ENCODE measurements around the gene PLA2G2E.

PLA2G2E gene

DNA sequence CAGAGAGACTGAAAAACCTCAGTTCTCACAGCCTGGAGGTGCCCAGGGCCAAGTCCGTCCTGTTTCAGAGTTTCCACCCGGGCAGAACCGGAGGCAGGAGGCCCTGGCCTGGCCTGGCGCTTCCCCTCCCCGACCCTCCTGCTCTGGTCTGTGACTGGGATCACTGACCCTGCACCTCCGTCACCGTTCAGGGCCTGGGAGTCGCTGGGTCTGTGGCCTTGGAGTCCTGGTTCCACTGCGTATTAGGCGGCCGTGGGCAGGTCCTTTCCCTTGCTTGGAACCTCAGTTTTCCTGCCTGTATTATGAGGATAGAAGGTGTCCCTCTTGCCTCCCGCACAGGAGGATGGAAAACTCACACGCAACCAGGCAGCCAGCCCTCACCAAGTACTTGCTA is 533 bp upstream of the PLA2G2E start:
- in situ Hi-C loops (cut with HindIII; ENCODE audit: low pct_unique_long_range_greater_than_20kb, low sequenced_read_pairs), result no loop called here
- DNase-seq (ENCODE audit: low read depth in 1 of 2, low spot score in 1 of 2), result no peak
- TF ChIP-seq JUND (IDR thresholded peaks at IDR 0.05; ENCODE audit: low read depth), result no peak

DNA sequence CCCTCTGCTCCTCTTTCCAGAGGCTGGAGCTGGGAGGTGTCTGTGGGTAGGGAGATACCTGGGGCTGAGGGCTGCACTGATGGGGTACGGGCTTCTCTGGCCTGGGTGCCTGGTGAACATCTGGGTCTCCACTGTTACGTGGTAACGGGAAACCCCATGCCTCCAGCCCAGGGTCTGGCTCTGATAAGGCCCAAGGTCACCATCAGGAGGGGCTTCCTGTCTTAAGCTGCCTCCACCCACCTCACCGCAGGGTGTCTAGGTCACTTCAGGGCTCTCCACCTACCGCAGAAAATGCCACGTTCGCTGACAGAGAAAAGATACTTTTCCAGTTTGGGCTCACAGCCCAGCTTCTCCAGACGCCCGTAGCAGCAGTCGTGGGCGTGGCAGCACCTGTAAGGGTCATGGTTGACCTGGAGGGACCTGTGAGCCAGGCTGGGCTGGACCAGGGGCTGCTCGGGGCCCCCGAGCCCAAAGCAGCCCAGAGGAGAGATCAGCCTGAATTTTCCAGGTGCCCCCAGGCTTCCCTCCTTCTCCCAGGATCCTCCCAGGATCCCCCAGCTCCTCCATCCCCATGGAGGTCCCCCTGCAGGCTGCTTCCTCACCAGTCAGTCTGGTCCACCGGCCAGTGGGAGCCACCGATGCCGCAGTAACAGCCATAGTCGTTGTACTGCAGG is 1.3 kb downstream of the PLA2G2E start:
- no peak for TF ChIP-seq JUND (IDR thresholded peaks at IDR 0.05; ENCODE audit: low read depth)
- no peak for DNase-seq (ENCODE audit: low read depth in 1 of 2, low spot score in 1 of 2)
- in situ Hi-C loops (cut with HindIII; ENCODE audit: low pct_unique_long_range_greater_than_20kb, low sequenced_read_pairs), result no loop called here

DNA sequence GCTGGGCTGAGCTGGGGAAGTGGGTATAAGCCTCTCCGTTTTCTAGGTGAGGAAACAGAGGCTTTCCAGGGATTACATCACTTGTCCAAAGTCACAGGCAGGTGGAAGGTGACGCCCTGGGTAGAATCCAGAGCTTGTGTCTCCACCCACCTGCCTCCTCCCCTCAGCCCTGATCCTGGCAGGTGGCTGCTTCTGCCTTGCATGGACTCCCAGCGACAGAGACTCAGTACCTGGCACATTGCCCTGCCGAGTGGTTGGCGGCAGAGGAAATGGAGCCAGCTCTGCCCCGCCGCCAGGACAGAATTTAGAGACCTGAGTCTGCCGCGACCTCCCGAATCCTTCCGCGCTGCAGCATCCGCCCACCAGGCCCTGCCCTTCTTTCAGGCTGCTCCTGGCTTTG is 2.1 kb downstream of the PLA2G2E start:
- in situ Hi-C loops (cut with HindIII; ENCODE audit: low pct_unique_long_range_greater_than_20kb, low sequenced_read_pairs), result no loop called here
- no peak for DNase-seq (ENCODE audit: low read depth in 1 of 2, low spot score in 1 of 2)
- TF ChIP-seq JUND (IDR thresholded peaks at IDR 0.05; ENCODE audit: low read depth), result no peak

DNA sequence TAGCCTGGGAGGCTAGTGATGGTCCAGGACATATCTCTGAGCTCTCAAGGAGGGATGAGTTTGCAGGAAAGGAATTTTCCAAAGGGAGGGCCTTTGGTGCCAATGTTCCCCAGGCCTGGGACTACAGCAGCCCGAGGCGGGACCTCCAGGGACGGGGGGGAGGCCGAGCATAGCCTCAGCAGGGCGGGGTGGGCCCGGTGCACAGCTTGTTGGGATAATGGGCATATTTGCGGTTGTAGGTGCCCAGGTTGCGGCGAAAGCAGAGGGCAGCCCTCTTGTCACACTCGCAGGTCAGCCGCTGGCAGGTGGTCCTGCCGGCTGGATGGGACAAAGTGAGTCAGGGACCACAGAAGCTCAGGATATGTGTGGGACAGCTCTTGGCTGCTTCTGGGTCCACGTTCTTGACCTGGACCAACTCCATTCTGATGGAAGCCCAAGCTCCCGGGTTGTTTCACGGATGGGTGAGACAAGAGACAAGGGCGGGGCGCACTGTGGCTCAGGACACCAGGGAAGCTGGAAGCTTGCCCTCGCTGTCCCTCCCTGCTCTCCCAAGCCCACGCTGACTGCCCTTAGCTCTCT is 3.2 kb downstream of the PLA2G2E start:
- TF ChIP-seq JUND (IDR thresholded peaks at IDR 0.05; ENCODE audit: low read depth), result no peak
- in situ Hi-C loops (cut with HindIII; ENCODE audit: low pct_unique_long_range_greater_than_20kb, low sequenced_read_pairs), result no loop called here
- no peak for DNase-seq (ENCODE audit: low read depth in 1 of 2, low spot score in 1 of 2)

DNA sequence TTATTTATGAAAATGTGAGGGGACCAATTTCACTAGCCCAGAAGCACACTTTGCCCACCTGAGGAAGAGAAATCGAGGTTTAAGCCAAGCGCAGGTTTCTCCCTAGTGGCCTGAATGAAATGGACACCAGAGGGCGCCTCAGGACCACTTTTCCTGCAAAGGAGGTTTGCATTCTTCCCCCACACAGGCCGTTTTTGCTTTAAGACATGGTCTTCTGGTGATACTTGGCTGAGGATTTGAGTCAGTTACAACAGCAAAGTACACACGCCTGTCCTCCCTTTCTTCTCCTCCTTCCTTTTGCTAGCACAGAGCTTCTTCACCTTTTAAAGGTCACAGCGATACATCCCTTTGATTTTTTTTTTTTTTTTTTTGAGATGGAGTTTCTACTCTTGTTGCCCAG is 5.4 kb downstream of the PLA2G2E start:
- DNase-seq (ENCODE audit: low read depth in 1 of 2, low spot score in 1 of 2), result peak; percentile 71 to 78
- in situ Hi-C loops (cut with HindIII; ENCODE audit: low pct_unique_long_range_greater_than_20kb, low sequenced_read_pairs), result no loop called here
- TF ChIP-seq JUND (IDR thresholded peaks at IDR 0.05; ENCODE audit: low read depth), result no peak

DNA sequence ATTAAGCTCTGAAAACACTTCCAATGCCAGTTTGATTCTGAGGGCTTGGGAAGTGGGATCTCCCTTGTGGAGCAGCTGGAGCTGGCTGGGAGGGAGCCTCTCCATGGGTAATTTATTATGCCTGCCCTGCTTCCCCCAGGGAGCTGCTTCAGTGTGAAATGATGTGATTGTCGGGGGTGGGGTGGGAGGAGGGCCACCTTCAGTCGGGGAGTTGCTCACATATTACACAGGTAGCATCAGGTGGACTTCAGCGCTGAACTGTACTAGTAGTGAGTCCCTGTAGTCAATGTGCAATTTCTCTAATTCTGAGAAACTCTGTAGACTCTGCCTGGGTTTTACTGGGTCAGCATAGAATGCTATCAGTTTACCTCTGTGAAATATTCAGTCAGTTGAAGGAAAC is 12.8 kb downstream of the PLA2G2E start:
- DNase-seq (ENCODE audit: low read depth in 1 of 2, low spot score in 1 of 2), result no peak
- in situ Hi-C loops (cut with HindIII; ENCODE audit: low pct_unique_long_range_greater_than_20kb, low sequenced_read_pairs), result no loop called here
- TF ChIP-seq JUND (IDR thresholded peaks at IDR 0.05; ENCODE audit: low read depth), result no peak

DNA sequence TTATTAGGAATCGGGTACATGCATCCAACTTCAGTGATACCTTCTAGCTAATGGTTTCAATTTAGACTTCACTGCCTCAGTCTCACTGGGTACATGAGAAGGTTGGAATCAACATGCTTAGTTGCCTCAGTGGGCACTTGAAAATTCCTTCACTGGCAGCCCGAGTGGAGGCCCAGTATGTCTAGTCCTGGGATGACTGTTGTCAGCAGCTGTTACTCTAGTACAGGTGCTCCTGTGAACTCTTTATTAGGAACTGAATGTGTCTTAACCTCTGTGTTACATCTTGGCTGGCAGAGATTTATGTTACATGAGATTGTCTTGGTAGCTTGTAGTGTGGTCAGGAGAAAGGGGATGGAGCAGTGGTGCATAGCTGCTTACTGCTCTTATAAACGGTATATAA is 13.4 kb downstream of the PLA2G2E start:
- no peak for DNase-seq (ENCODE audit: low read depth in 1 of 2, low spot score in 1 of 2)
- in situ Hi-C loops (cut with HindIII; ENCODE audit: low pct_unique_long_range_greater_than_20kb, low sequenced_read_pairs), result no loop called here
- no peak for TF ChIP-seq JUND (IDR thresholded peaks at IDR 0.05; ENCODE audit: low read depth)

DNA sequence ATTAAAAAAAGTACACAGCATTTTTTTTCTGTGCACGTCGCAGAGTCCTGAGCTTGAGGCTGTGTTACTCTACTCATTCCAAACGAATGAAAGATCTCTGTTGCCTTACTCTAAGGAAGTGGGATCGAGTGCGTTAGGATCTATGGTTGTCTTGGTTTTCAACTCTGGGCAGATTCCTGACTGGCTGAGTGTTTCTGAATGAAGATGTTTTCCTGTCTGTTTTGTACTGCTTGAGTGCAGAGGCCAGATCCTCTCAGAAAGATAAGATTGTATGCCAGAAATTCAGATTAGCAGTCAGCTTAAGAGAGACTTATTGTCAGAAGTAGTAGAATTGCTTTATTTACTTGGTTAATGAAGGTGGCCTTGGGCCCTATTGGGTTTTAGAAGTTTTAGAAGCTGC is 14.0 kb downstream of the PLA2G2E start:
- no peak for DNase-seq (ENCODE audit: low read depth in 1 of 2, low spot score in 1 of 2)
- in situ Hi-C loops (cut with HindIII; ENCODE audit: low pct_unique_long_range_greater_than_20kb, low sequenced_read_pairs), result no loop called here
- no peak for TF ChIP-seq JUND (IDR thresholded peaks at IDR 0.05; ENCODE audit: low read depth)

DNA sequence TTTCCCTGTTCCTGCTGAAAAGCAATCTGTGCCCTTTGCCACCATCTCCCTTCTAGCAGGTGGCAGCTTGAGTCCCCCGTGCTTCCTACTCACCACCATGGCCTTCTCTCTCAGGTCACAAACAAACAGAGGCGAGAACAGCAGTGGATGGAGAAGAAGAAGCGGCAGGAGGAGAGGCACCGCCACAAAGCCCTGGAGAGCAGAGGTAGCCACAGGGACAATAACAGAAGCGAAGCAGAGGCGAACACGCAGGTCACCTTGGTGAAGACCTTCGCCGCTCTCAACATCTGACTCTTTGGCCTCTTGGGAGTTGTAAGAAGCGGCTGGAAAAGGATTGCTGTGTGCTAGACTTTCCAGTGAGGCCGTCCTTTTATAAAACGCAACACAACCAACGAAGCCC is 16.0 kb downstream of the PLA2G2E start:
- no peak for TF ChIP-seq JUND (IDR thresholded peaks at IDR 0.05; ENCODE audit: low read depth)
- in situ Hi-C loops (cut with HindIII; ENCODE audit: low pct_unique_long_range_greater_than_20kb, low sequenced_read_pairs), result no loop called here
- DNase-seq (ENCODE audit: low read depth in 1 of 2, low spot score in 1 of 2), result no peak

DNA sequence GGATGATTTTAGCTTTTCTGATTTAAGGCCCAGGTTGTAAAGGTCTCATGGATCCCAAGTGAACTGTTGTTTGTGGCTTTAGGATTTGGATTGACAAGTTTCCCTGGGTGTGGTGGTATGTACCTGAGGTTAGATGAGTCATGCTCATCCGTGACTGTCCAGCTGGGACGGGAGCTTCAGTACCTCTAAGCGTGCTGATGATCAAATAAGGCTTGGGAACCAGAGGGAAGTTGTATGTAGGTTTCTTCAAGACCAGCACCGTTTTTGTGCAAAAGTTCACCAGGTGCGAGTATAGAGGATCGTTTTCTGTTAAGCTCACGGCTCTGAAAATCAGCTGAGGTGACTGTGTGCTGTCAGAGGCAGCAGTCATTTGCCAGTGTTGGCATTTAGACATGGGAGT is 19.8 kb downstream of the PLA2G2E start:
- TF ChIP-seq JUND (IDR thresholded peaks at IDR 0.05; ENCODE audit: low read depth), result no peak
- in situ Hi-C loops (cut with HindIII; ENCODE audit: low pct_unique_long_range_greater_than_20kb, low sequenced_read_pairs), result no loop called here
- no peak for DNase-seq (ENCODE audit: low read depth in 1 of 2, low spot score in 1 of 2)

DNA sequence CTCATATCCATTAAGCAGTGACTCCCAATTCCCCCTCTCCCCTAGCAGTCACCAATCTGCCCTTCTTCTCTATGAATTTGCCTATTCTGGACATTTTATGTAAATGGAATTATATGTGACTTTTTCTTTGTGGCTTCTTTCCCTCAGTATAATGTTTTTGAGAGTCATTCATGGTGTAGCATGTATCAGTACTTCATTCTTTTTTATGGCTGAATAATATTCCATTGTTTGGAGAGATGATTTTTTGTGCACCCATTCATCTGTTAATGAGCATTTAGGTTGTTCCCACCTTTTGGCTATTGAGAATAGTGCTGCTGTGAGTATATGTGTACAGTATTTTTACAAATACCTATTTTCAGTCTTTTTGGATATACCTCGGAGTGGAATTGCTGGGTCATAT is 21.8 kb downstream of the PLA2G2E start:
- in situ Hi-C loops (cut with HindIII; ENCODE audit: low pct_unique_long_range_greater_than_20kb, low sequenced_read_pairs), result no loop called here
- TF ChIP-seq JUND (IDR thresholded peaks at IDR 0.05; ENCODE audit: low read depth), result no peak

DNA sequence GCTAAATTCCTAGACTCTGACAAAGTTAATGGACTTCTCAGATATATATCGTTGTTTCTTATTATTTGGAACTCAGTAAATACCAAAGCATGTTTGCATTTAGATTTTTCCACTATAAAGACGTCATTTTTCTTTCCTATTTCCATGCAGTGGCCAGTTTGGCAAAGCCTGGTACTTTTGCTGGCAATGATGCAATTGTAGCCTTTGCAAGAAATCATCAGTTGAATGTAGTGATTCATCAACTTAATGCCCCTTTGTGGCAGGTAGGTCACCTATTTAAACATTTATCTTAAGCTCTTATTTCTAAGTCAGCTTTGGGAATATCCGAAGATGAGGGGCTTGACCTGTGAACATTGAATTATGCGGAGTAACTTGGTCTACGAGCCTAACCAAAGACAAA is 29.2 kb downstream of the PLA2G2E start:
- TF ChIP-seq JUND (IDR thresholded peaks at IDR 0.05; ENCODE audit: low read depth), result no peak
- DNase-seq (ENCODE audit: low read depth in 1 of 2, low spot score in 1 of 2), result no peak
- in situ Hi-C loops (cut with HindIII; ENCODE audit: low pct_unique_long_range_greater_than_20kb, low sequenced_read_pairs), result no loop called here

More for the DNA sequence above, 21.8 kb downstream of the PLA2G2E start:
- DNase-seq (ENCODE audit: low read depth in 1 of 2, low spot score in 1 of 2), result no peak

DNA sequence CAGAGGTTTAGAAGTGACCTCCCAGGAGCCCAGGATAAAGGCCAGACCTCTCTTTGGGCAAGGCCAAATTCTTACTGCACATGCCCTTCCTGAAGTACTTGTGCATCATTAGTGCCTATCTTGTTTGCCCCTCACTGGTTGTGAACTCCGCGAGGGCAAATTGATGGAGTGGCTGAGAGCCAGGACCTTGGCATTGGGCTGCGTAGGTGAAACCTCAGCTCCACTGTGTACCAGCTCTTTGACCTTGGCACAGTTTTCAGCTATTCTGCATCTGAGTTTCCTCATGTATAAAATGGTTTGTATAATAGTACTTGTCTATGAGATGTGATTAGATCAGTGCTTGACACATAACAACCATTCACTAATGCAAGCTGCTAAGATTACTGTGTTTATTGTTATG is 29.7 kb downstream of the PLA2G2E start:
- in situ Hi-C loops (cut with HindIII; ENCODE audit: low pct_unique_long_range_greater_than_20kb, low sequenced_read_pairs), result no loop called here
- DNase-seq (ENCODE audit: low read depth in 1 of 2, low spot score in 1 of 2), result no peak
- no peak for TF ChIP-seq JUND (IDR thresholded peaks at IDR 0.05; ENCODE audit: low read depth)

DNA sequence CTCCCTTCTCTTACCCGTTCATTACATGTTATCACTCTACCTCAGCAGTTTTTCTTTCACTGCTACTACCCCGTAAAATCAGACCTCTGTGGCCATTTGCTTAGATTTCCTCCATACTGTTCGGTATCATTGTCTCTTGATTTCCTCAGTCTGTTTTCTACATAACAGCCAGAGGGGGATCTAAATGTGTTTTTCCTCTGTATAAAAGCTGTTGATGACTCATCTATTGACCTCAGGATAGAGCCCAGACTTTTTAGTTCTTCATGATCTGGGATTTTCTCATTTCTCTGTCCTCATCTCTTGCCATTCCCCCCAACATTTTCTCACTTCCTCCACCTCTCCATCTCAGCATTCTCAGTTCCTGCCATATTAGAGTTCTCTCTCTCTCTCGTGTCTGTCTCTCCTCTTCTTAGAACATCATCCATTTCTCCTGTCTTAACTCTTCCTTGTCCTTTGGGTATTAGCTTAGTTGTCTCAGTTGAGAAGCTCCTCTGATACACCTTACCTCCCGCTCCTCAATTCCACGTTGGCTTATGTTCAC is 30.7 kb downstream of the PLA2G2E start:
- DNase-seq (ENCODE audit: low read depth in 1 of 2, low spot score in 1 of 2), result no peak
- in situ Hi-C loops (cut with HindIII; ENCODE audit: low pct_unique_long_range_greater_than_20kb, low sequenced_read_pairs), result no loop called here
- no peak for TF ChIP-seq JUND (IDR thresholded peaks at IDR 0.05; ENCODE audit: low read depth)

All from T47D (cell line).